LNCAP (cell line): Measurements from ENCODE around the gene HOXD8.

Experiments
- CTCF ChIP-seq: fragments of 450-650 bp; IDR thresholded peaks from 2 replicates; pipeline ENCODE4 v1.5.1; 2017; ENCODE audit warnings: mild to moderate bottlenecking

HOXD8 gene

GRCh38 chr2:176124110-176124946 lies 5.2 kb upstream of the HOXD8 start:
- TF ChIP-seq CTCF: no peak

GRCh38 chr2:176124947-176125771 lies 4.3 kb upstream of the HOXD8 start:
- no peak for TF ChIP-seq CTCF

GRCh38 chr2:176125772-176126054 lies 3.8 kb upstream of the HOXD8 start:
- TF ChIP-seq CTCF: no peak

- TF ChIP-seq CTCF: peak; percentile 76
These were observed 2.4 kb upstream of the HOXD8 start for GRCh38 chr2:176126929-176127773.

GRCh38 chr2:176127774-176128072 lies 1.8 kb upstream of the HOXD8 start:
- TF ChIP-seq CTCF: no peak

- TF ChIP-seq CTCF: no peak
These were observed 1.1 kb upstream of the HOXD8 start for GRCh38 chr2:176128172-176128981.

- TF ChIP-seq CTCF: no peak
These were observed 275 bp downstream of the HOXD8 start for GRCh38 chr2:176129813-176130146.
